K562 (cell line): ENCODE results near the gene ATP9A. TPM values are rescaled to one million over a fixed set of nuclear protein-coding genes. Genes with fewer than 3 reads are reported as not detected.
"Not testable (repeated sequence)": the region's sequence is repeated elsewhere in the genome, so short reads cannot be mapped to it uniquely, and the experiment has no call there.

Experiments
- ATAC-seq: fragments of 200-7000 bp; cut with Tn5 transposase; 3 replicates; pipeline ENCODE4 v1.9.1; 2020; ENCODE audit warnings: moderate library complexity
- BruUV-seq: library from RNA; stranded (reverse); fragments of 400-500 nt; replicated peaks from 2 replicates; lab custom pipeline; 2021; lab: Mats Ljungman, UMichigan
- CTCF ChIA-PET: fragments of 300-600 bp; formaldehyde crosslinking; extraction: SDS; loops from one replicate; lab custom pipeline; 2021; ENCODE audit warnings: low intra/inter-chr PET ratio; lab: Yijun Ruan, JAX
- POLR2A ChIA-PET: fragments of 300-600, 350-650 bp; sonication (Branson Sonifier 250); formaldehyde crosslinking; extraction: SDS; loops from one replicate; lab custom pipeline; 2021; ENCODE audit warnings: antibody characterized with exemption, inconsistent platforms; lab: Yijun Ruan, JAX
- DNase-seq, 4 experiments: peaks; one replicate each; pipeline versions ENCODE4 v3.0.0 to v3.0.0-alpha.2; 2011 to 2018; ENCODE audit warnings: low spot score in 3 of 4, mixed read lengths in 3 of 4; ENCODE audit errors: extremely low read depth in 1 of 4
- FAIRE-seq: peaks from 2 replicates; lab custom pipeline; 2011; peaks lifted over from hg19 to GRCh38; lab: Jason Lieb, UNC
- H2AFZ ChIP-seq: 2 replicates; pipeline ENCODE4 v1.6.0; 2011; ENCODE audit warnings: low read depth, low read length, control low read depth, inconsistent platforms
- H3K27ac ChIP-seq: fragments of 200-600 bp; 3 replicates; pipeline ENCODE4 v1.8.0; 2011; ENCODE audit warnings: low read depth, mild to moderate bottlenecking, control low read depth, inconsistent platforms, low read length, moderate library complexity, mixed read lengths; ENCODE audit errors: extremely low read depth
- H3K27me3 ChIP-seq, 2 experiments: fragments of 300-600 bp in 1 of 2; 2 replicates in 1 of 2; 3 replicates in 1 of 2; pipeline versions ENCODE4 v1.6.0 to v1.8.0; 2011; ENCODE audit warnings: inconsistent platforms in 2 of 2, low read length in 2 of 2, mild to moderate bottlenecking in 1 of 2, mixed read lengths in 1 of 2, moderate library complexity in 1 of 2; ENCODE audit not compliant: control insufficient read depth in 2 of 2, insufficient read depth in 2 of 2
- H3K36me3 ChIP-seq: fragments of 300-600 bp; 3 replicates; pipeline ENCODE4 v1.8.0; 2011; ENCODE audit warnings: mild to moderate bottlenecking, low read length, inconsistent platforms; ENCODE audit not compliant: control insufficient read depth, insufficient read depth
- H3K4me1 ChIP-seq, 2 experiments: fragments of 200-600 bp in 1 of 2; replicated peaks in 1 of 2; 2 replicates in 1 of 2; 3 replicates in 1 of 2; pipeline versions ENCODE4 v1.5.1 to v1.8.0; 2011; ENCODE audit warnings: inconsistent platforms in 2 of 2, low read length in 2 of 2, mild to moderate bottlenecking in 1 of 2, mixed read lengths in 1 of 2, moderate library complexity in 1 of 2; ENCODE audit not compliant: control insufficient read depth in 2 of 2, insufficient read depth in 2 of 2
- H3K4me2 ChIP-seq: 2 replicates; pipeline ENCODE4 v1.6.1; 2011; ENCODE audit warnings: low read length, control low read depth, inconsistent platforms, mixed read lengths; ENCODE audit not compliant: insufficient read depth
- H3K4me3 ChIP-seq: fragments of 200-600 bp; sonication (generic), shearing (Covaris generic); 2 replicates; pipeline ENCODE4 v1.5.1; 2016; ENCODE audit warnings: control low read depth, inconsistent platforms
- H3K79me2 ChIP-seq: fragments of 200-600 bp; 3 replicates; pipeline ENCODE4 v1.8.0; 2011; ENCODE audit warnings: low read length, inconsistent platforms; ENCODE audit not compliant: control insufficient read depth, insufficient read depth
- H3K9ac ChIP-seq, 2 experiments: 2 replicates each; pipeline versions ENCODE4 v1.6.0 to v1.6.1; 2011; ENCODE audit warnings: low read depth in 2 of 2, low read length in 2 of 2, control low read depth in 1 of 2, inconsistent platforms in 1 of 2, mild to moderate bottlenecking in 1 of 2, mixed read lengths in 1 of 2; ENCODE audit not compliant: insufficient read depth in 1 of 2
- H3K9me1 ChIP-seq: one replicate; pipeline ENCODE4 v1.6.0; 2011; ENCODE audit warnings: inconsistent platforms, mild to moderate bottlenecking, low read length, moderate library complexity; ENCODE audit not compliant: control insufficient read depth, insufficient read depth
- H3K9me3 ChIP-seq: replicated peaks from 2 replicates; pipeline ENCODE4 v1.5.1; 2011; ENCODE audit warnings: low read depth, low read length, inconsistent platforms; ENCODE audit not compliant: control insufficient read depth, insufficient read depth
- H4K20me1 ChIP-seq: replicated peaks from 2 replicates; pipeline ENCODE4 v1.6.1; 2011; ENCODE audit warnings: low read length, inconsistent platforms, mixed read lengths; ENCODE audit not compliant: control insufficient read depth, insufficient read depth
- MTF1 ChIP-seq: fragments of 250-450 bp; sonication (Bioruptor Pico); IDR thresholded peaks from 2 replicates; pipeline ENCODE4 v1.9.0; 2021; ENCODE audit warnings: moderate library complexity, mild to moderate bottlenecking, inconsistent platforms, borderline replicate concordance
- STAT5A ChIP-seq: IDR thresholded peaks from 2 replicates; pipeline ENCODE4 v1.6.1; 2012; ENCODE audit warnings: low read length, inconsistent platforms, borderline replicate concordance
- WGBS: fragments of 100-300 bp; shearing (Covaris generic); methylation state at CpG from one replicate; pipeline ENCODE4 v1.1.6; 2016; ENCODE audit warnings: low coverage, mixed read lengths; ENCODE audit not compliant: insufficient coverage; ENCODE audit errors: missing lambda C conversion rate; 5-methylcytosine and 5-hydroxymethylcytosine counted together
- in situ Hi-C: fragments of 300-500 bp; cut with MboI; formaldehyde crosslinking; loops from 4 replicates; pipeline ENCODE4 v1.15.0; 2018; ENCODE audit warnings: inconsistent platforms, mixed read lengths
- intact Hi-C: fragments of 100-400 bp; cut with micrococcal nuclease; formaldehyde crosslinking; loops from 2 replicates; pipeline ENCODE4 v1.14.2; 2022
- polyA plus RNA-seq, 8 experiments: library from polyadenylated mRNA; depleted of rRNA in 4 of 8; stranded (reverse) in 5 of 8; unstranded in 3 of 8; fragments of >200 nt; fragmentation: Nextera tagmentation in 2 of 8; fragmentation: Illumina TruSeq in 1 of 8; extraction: Ambion mirVana in 2 of 8; extraction: Trizol in 1 of 8; gene quantifications; 2 replicates each; pipeline versions ENCODE4 v1.2.1 to v1.2.3, GENCODE V29; 2011 to 2014; ENCODE audit warnings: inconsistent platforms in 1 of 8, missing spikeins in 1 of 8
- total RNA-seq, 7 experiments: library from RNA; depleted of rRNA in 6 of 7; stranded (reverse); fragments of >200 nt in 6 of 7; fragmentation: Illumina TruSeq in 2 of 7; extraction: Trizol in 2 of 7; gene quantifications; 2 replicates each; pipeline versions ENCODE4 v1.2.1 to v1.2.3, GENCODE V29; 2011 to 2021; ENCODE audit warnings: low replicate concordance in 1 of 7
- TF ChIP-seq, protein P1 (sequence below): fragments of 250-450 bp; sonication (Bioruptor Pico); IDR thresholded peaks from 2 replicates; pipeline ENCODE4 v1.5.0; 2020; ENCODE audit warnings: mild to moderate bottlenecking
- TF ChIP-seq, protein P2 (sequence below): fragments of 250-450 bp; sonication (Bioruptor Pico); IDR thresholded peaks from 2 replicates; pipeline ENCODE4 v1.5.0; 2021; ENCODE audit warnings: mild to moderate bottlenecking, moderate library complexity

Gene ATP9A
- total and polyA plus RNA-seq, 9 of the 15 experiments (the other 6 are each of a cell fraction or from before 2014, with no cell fraction given), result 0.18 to 0.62 (median 0.29) TPM

DNA sequence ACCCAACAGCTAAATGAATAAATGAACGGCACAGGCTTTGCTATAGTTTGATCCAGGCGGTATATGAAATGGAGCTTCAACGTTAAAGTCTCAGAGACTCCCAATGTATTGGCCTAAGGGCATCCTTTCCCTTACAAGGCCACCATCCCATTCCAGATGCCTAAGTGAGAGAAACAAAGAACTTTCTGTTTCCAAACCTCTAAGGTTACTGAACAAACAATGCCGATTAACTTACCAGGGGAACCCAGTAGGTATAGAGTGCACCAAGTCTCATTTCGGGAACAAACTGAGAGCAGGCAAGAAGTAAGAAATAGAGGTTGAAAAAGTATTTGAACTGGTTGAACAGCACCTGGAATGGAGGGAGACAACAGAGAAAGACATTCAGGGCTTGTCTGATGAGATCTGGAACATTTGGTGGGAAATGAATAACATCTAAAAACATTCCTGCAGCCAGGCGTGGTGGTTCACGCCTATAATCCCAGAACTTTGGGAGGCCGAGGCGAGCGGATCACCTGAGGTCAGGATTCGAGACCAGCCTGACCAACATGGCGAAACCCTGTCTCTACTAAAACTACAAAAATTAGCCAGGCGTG is 42.5 kb downstream of the ATP9A start:
- Histone ChIP-seq H3K9ac (no peak overlapping the region), H3K36me3 (no peaks in the 10 kb centered on the region), H3K79me2 (no peaks in the 10 kb centered on the region)
- POLR2A ChIA-PET, result no interaction called here
- DNase-seq, result no peak
- TF ChIP-seq, protein P1, sequence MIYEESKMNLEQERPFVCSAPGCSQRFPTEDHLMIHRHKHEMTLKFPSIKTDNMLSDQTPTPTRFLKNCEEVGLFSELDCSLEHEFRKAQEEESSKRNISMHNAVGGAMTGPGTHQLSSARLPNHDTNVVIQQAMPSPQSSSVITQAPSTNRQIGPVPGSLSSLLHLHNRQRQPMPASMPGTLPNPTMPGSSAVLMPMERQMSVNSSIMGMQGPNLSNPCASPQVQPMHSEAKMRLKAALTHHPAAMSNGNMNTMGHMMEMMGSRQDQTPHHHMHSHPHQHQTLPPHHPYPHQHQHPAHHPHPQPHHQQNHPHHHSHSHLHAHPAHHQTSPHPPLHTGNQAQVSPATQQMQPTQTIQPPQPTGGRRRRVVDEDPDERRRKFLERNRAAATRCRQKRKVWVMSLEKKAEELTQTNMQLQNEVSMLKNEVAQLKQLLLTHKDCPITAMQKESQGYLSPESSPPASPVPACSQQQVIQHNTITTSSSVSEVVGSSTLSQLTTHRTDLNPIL, result no peak
- TF ChIP-seq MTF1 (CRISPR knock-in tag) (no peak), STAT5A (no peak)
- TF ChIP-seq, protein P2, sequence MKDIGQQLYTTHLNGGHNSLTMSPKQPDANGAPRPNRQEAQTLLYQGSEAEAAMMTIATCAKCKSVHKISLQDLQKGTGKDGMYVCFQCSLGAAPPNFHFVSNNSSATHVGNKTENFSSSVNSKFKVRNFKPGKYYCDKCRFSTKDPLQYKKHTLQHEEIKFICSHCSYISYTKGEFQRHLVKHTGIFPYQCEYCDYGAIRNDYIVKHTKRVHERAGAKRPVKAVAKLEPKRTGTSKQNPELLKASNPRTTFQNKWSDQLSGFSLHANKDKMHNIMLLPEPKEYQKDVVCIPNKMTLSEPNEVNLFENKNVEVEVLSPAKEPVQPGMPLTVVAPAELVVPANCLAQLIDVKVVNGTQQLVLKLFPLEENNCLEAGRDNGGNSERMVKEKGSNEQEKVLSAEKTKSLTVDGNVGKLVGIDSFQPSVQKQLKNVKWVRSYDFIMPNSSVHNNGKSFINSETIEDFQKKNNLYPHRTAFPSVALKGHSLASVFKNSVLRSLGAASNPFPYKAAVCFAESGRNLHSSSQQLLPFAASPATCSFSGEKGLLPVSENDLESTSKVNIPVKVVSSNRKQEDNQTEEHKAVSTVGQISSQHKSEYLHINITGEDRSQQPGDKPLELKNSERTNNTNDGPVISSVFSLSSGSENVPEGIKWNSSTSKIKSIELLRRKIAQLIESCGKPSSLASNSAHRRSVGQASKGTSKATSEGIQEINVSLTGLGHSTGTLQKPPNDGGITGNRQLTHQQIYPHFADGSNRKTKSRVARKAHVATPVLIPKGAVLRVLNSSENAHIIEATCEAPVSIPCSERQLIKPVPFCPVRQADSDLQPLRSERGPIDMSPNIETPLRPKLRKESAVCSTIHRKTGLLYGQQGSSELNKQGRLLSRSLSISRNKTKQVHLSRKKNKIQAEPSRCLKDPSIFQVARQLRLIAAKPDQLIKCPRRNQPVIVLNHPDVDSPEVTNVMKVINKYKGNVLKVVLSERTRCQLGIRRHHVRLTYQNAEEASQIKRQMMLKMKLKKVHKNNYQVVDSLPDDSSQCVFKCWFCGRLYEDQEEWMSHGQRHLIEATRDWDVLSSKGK (CRISPR knock-in tag), result no peak
- TF ChIP-seq, all 486 proteins: peak for 0
- Histone ChIP-seq H3K9me3 (no peaks in the 10 kb centered on the region; the same call in 1 of the 2 replicates), H3K4me3 (no peak overlapping the region), H4K20me1 (no peaks in the 10 kb centered on the region), H2AFZ (no peak overlapping the region), H3K9me1 (no peaks in the 10 kb centered on the region), H3K27me3 (peaks cover 4 to 18% of the 10 kb centered on the region in 2 experiments; a peak in 4 of 5 replicates), H3K4me2 (no peak overlapping the region), H3K27ac (no peak overlapping the region), H3K4me1 (no peaks in the 10 kb centered on the region; a peak in 1 of 5 replicates)
- BruUV-seq, result no TSS peak
- FAIRE-seq, result no peak
- 0% methylated on average over 13 of the region's 13 CpGs for WGBS
- CTCF ChIA-PET, result no interaction called here
- intact Hi-C loops, result no loop called here
- ATAC-seq, result no peak
- in situ Hi-C loops, result no loop called here

DNA sequence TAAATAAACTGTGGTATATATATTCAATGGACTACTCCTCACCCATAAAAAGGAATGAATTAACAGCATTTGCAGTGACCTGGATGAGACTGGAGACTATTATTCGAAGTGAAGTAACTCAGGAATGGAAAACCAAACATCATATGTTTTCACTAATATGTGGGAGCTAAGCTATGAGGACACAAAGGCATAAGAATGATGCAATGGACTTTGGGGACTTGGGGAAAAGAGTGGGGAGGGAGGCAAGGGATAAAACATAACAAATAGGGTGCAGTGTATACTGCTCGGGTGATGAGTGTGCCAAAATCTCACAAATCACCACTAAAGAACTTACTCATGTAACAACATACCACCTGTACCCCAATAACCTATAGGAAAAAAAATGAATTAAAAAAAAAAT is 45.2 kb downstream of the ATP9A start:
- H3K9me3 ChIP-seq, DNase-seq, H3K27me3 ChIP-seq, H3K27ac ChIP-seq, H3K9ac ChIP-seq, in situ Hi-C loops, H2AFZ ChIP-seq, H3K4me2 ChIP-seq, intact Hi-C loops, FAIRE-seq, H4K20me1 ChIP-seq, ATAC-seq, H3K79me2 ChIP-seq, H3K36me3 ChIP-seq, CTCF ChIA-PET, BruUV-seq, H3K4me3 ChIP-seq, H3K4me1 ChIP-seq, POLR2A ChIA-PET, H3K9me1 ChIP-seq: not testable (repeated sequence)
- WGBS, result 4% methylated on average over 2 of the region's 2 CpGs
